Left ventricle myocardium inferior (tissue), 1 donor: ENCODE measurements around the gene SMIM14. TPM values are rescaled to one million over a fixed set of nuclear protein-coding genes. Genes with fewer than 3 reads are reported as not detected.
"Not testable (repeated sequence)": the region's sequence is repeated elsewhere in the genome, so short reads cannot be mapped to it uniquely, and the experiment has no call there.

Source experiments
- DNase-seq: peaks from one replicate; pipeline ENCODE4 v3.0.0-alpha.2; 2020
- H3K27ac ChIP-seq: fragments of 200-600 bp; replicated peaks from 2 replicates; pipeline ENCODE4 v1.8.0; 2021
- H3K27me3 ChIP-seq: fragments of 200-600 bp; 2 replicates; pipeline ENCODE4 v1.8.0; 2021; ENCODE audit warnings: low read depth
- H3K36me3 ChIP-seq: fragments of 200-600 bp; 2 replicates; pipeline ENCODE4 v1.8.0; 2021
- H3K4me1 ChIP-seq: fragments of 200-600 bp; 2 replicates; pipeline ENCODE4 v1.8.0; 2021
- H3K4me3 ChIP-seq: fragments of 200-600 bp; 2 replicates; pipeline ENCODE4 v1.8.0; 2021; ENCODE audit warnings: mild to moderate bottlenecking, moderate library complexity
- H3K9me3 ChIP-seq: fragments of 200-600 bp; replicated peaks from 2 replicates; pipeline ENCODE4 v1.8.0; 2021
- intact Hi-C: fragments of 100-400 bp; cut with micrococcal nuclease; formaldehyde crosslinking; loops from one replicate; pipeline ENCODE4 v1.11.0; 2022
- total RNA-seq: library from RNA; stranded (reverse); fragmentation: NEBNext Ultra II Directional; extraction: Animal tissue kit (Norgen Biotek cat#: 25700); gene quantifications from one replicate; pipeline ENCODE4 v1.2.1, GENCODE V29; 2021
- TF ChIP-seq, protein P1 (sequence below): fragments of 200-600 bp; IDR thresholded peaks from 2 replicates; pipeline ENCODE4 v1.8.0; 2021; ENCODE audit warnings: antibody characterized with exemption, mild to moderate bottlenecking, borderline replicate concordance
- donor health status: DM: no; HTN: yes; CAD: no; lungs with severe emphysema.

SMIM14 gene
- total RNA-seq, 1 donor from 2014 or later, result 11.4 TPM

DNA sequence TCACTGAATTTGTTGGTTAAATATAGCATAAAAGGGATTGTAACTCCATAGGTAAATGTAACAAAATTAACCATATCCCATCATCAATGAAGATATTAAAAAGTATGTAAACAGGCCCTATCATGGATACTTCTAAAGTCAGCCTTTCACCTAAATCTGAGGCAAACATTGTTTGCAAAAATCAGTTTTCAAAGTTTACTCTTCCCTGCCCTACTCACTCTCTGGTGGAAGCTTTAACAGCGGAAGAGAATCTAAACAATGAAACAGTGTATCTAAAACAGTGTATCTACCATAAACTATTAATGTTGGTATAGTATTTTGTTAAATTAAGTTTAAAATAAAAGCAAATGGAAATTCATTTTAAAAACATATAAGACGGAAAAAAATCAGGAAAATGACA, 21.1 kb downstream of the SMIM14 start:
- intact Hi-C loops, result no loop called here
- Histone ChIP-seq H3K4me3 (no peak overlapping the region), H3K4me1 (peaks cover 49% of the 10 kb centered on the region), H3K27ac (no peak overlapping the region), H3K27me3 (no peaks in the 10 kb centered on the region), H3K36me3 (no peaks in the 10 kb centered on the region), H3K9me3 (no peaks in the 10 kb centered on the region)
- TF ChIP-seq, protein P1, sequence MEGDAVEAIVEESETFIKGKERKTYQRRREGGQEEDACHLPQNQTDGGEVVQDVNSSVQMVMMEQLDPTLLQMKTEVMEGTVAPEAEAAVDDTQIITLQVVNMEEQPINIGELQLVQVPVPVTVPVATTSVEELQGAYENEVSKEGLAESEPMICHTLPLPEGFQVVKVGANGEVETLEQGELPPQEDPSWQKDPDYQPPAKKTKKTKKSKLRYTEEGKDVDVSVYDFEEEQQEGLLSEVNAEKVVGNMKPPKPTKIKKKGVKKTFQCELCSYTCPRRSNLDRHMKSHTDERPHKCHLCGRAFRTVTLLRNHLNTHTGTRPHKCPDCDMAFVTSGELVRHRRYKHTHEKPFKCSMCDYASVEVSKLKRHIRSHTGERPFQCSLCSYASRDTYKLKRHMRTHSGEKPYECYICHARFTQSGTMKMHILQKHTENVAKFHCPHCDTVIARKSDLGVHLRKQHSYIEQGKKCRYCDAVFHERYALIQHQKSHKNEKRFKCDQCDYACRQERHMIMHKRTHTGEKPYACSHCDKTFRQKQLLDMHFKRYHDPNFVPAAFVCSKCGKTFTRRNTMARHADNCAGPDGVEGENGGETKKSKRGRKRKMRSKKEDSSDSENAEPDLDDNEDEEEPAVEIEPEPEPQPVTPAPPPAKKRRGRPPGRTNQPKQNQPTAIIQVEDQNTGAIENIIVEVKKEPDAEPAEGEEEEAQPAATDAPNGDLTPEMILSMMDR, result no peak
- DNase-seq, result no peak

DNA sequence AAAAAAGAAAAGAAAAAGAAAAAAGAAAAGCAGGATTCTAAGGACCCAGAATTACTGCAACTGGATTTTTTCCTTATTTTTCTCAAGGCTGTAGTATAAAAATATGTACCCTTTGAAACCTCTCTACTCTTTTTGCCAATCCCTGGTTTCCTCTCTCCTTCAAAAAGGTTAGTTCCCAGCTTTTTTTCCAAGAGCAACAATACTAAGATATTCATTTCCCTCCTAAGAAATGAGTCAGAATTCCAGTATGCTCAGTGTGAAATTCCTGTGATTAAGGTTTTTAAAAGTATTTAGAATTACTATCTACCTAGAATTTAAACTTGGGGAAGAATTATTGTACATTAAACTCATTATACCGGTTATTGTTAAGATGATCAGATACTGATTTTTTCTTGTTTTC, 22.0 kb downstream of the SMIM14 start:
- TF ChIP-seq, protein P1, result no peak
- H3K27me3 ChIP-seq, result no peaks in the 10 kb centered on the region
- H3K36me3 ChIP-seq, result no peaks in the 10 kb centered on the region
- no peak overlapping the region for H3K27ac ChIP-seq
- no peak for DNase-seq
- H3K4me3 ChIP-seq, result no peak overlapping the region
- H3K4me1 ChIP-seq, result peaks cover 53% of the 10 kb centered on the region
- intact Hi-C loops, result no loop called here
- no peaks in the 10 kb centered on the region for H3K9me3 ChIP-seq

DNA sequence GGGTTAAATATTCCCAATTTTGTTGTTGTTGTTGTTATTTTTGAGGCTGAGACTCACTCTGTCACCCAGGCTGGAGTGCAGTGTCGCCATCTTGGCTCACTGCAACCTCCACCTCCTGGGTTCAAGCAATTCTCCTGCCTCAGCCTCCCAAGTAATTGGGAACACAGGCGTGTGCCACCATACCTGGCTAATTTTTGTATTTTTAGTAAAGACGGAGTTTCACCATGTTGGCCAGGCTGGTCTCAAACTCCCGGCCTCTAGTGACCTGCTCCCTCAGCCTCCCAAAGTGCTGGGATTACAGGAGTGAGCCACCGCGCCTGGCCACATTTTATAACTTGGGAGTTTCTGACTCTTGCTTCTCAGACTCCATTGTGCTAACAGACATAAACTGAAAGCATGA, 22.6 kb downstream of the SMIM14 start:
- H3K9me3 ChIP-seq, H3K27me3 ChIP-seq, H3K36me3 ChIP-seq, intact Hi-C loops, H3K27ac ChIP-seq, DNase-seq, H3K4me3 ChIP-seq: not testable (repeated sequence)
- H3K4me1 ChIP-seq, result peaks cover 48% of the 10 kb centered on the region

DNA sequence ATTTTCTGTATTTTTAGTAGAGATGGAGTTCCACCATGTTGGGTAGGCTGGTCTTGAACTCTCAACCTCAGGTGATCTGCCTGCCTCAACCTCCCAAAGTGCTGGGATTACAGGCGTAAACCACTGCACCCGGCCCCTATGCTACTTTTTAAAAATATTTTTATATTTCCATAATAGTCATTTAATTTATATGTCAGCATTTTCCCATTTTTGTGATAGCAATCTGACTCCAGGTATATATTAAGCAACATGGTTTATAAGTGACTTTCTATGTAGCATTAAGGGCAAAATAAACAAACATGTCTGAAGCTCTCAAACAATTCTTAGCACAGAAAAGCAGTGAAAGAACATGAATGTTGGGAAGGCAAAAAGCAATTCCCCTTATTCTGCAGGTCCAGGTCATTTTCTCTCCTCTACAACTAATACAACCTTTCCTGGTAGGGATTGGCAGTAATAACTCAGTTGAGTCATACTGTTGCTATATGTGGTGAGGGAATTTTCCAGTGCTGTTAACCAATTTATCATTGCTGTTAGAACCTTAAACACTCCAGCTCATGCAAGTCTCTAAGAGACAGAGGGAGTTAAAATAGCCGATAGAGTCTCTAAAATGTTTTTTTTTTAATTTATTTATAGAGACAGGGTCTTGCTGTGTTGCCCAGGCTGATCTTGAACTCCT, 24.0 kb downstream of the SMIM14 start:
- no peak for DNase-seq
- no peak overlapping the region for H3K4me3 ChIP-seq
- intact Hi-C loops, result no loop called here
- peaks cover 7% of the 10 kb centered on the region for H3K36me3 ChIP-seq
- no peaks in the 10 kb centered on the region for H3K27me3 ChIP-seq
- TF ChIP-seq, protein P1, result no peak
- H3K4me1 ChIP-seq, result peaks cover 40% of the 10 kb centered on the region
- H3K9me3 ChIP-seq, result no peaks in the 10 kb centered on the region
- H3K27ac ChIP-seq, result no peak overlapping the region

DNA sequence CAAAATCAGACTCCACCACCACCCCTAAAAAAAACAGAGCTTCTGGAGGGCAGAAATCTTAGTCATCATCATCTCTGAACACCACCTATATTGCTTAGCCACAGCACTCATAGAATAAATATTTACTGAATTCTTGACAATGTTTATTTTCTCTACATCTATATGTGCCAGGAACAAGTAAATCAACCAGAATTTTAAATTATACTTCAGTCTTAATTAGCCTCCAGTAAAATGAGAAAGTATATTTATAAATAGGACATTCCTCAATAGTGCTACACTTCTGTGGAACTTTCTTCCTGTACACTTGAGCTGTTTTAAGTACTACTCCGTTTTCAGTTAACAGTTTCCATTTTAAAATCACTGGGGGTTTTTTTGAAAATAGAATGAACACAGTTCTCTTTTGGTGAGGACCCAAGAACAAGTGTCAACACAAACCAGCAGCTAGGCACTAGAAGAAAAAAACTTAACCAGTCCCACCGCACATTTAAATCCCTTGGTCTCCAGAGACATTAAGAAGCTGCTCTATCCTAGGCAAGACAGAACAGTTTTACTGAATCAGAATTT, 25.5 kb downstream of the SMIM14 start:
- intact Hi-C loops, result no loop called here
- no peak for DNase-seq
- Histone ChIP-seq H3K9me3 (no peaks in the 10 kb centered on the region), H3K27me3 (no peaks in the 10 kb centered on the region), H3K4me3 (no peak overlapping the region), H3K36me3 (peaks cover 15% of the 10 kb centered on the region), H3K4me1 (peaks cover 40% of the 10 kb centered on the region), H3K27ac (no peak overlapping the region)
- TF ChIP-seq, protein P1, result no peak

DNA sequence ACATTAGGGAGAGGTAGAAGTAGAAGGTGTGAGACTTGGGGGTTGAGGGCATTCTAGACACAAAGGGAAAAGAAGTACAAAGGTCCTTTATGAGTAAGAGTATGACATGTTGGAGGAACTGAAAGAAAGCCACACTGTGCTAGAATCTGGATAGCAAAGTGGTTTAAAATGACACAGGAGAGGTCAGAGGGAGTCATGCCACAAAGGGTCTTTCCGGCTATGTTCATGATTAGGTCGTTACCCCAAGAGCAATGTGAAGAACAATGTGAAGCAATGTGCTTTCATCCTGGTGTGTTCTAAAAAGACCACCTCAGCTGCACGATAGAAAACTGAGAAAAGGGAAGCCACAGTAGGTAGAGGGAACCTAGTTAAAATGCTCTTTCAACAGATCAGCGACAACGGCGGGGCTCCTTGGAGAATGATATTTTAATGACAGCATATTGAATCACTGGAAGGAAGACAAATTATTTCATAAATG, 29.2 kb downstream of the SMIM14 start:
- peaks cover 15% of the 10 kb centered on the region for H3K9me3 ChIP-seq
- H3K36me3 ChIP-seq, result peaks cover 37% of the 10 kb centered on the region
- H3K27me3 ChIP-seq, result no peaks in the 10 kb centered on the region
- H3K4me1 ChIP-seq, result peaks cover 25% of the 10 kb centered on the region
- TF ChIP-seq, protein P1, result no peak
- intact Hi-C loops, result no loop called here
- DNase-seq, result no peak
- H3K27ac ChIP-seq, result no peak overlapping the region
- H3K4me3 ChIP-seq, result no peak overlapping the region
